EH (cell line): ENCODE results near the gene GPR18.
"Not testable (repeated sequence)": the region's sequence is repeated elsewhere in the genome, so short reads cannot be mapped to it uniquely, and the experiment has no call there.

Source experiments
- DNase-seq: peaks from one replicate; pipeline ENCODE4 v3.0.0-alpha.2; 2015; ENCODE audit warnings: low read depth

GPR18 gene

GRCh38 chr13:99266827-99267226 lies 8.6 kb upstream of the GPR18 start:
- no peak for DNase-seq

DNA sequence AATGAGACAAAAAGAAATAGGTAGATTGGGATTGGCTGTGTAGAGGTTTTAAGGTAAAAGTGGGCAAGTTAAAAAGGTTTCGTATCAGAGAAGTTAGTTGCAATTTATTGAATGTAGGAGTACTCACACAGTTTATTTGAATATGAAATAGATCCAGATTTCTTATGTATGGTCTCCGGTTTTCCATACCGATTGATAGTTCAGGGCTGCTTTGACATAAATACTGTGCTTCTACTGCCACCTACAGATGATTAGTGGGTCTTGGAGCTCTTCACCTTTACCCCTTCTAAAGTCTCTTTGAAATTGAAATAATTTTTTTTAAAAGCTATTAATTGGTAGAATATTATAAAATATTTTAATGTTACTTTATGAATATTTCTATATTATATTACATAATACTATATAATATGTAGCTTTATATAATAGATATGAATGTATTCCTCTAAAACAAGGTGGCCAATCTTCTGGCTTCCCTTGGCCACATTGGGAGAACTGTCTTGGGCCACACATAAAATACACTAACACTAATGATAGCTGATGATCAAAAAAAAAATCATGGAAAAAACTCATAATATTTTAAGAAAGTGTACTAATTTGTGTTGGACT lies 7.7 kb upstream of the GPR18 start:
- peak; percentile 69 for DNase-seq

- DNase-seq: no peak
Observed at GRCh38 chr13:99265162-99265800, 7.1 kb upstream of the GPR18 start.

GRCh38 chr13:99264051-99264450 lies 5.9 kb upstream of the GPR18 start:
- DNase-seq: no peak

DNA sequence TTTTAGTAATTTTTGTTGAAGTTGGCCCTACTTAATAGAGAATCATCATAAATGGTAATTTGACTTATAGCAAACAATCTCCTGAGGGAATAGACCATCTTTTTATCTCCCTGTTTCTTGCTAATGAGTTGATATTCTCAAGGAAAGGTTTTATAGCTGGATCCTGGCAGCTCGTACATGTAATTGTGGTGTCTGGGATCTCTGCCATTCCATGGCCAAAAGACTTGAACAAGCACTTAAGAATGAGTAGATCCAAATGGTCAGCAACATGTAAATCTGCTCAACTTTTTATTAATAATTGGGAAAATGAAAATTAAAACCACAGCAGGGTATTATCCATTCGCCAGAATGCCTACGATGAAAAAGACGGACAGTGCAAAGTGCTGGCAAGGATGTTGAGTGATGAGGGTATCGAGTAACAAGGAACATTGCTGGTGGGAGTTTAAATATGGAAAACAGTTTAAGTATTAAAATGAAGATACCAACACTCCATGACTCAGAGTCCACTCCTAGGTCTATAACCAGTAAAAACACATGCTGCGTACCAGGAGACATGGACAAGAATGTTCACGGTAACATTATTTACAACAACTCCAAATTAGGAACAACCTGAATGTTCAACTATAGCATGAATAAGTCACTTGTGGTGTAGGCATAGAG lies 5.1 kb upstream of the GPR18 start:
- DNase-seq: no peak

- DNase-seq: no peak
Observed at GRCh38 chr13:99261059-99261458, 2.9 kb upstream of the GPR18 start.

- peak; percentile 35 for DNase-seq
Observed at GRCh38 chr13:99260216-99260615, 2.0 kb upstream of the GPR18 start.

GRCh38 chr13:99258946-99259345 lies 767 bp upstream of the GPR18 start:
- DNase-seq: no peak

DNA sequence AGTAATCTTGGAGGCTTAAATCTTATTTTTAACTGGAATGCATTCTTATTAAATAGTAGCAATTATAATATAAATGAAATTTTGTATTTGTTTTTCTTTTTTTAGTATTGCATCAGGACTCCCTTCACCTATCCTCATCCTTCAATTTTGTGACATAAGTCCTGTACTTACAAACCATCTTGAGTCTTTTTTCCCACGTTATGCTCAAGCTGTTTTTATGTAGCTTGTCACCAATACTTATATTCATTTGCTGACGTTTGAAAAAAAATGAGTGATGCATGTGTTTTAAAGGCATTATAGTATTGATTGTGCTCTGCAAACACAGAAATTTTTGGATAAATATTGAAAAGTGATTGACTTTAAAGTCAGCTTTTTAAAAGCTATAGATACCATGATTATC lies 888 bp downstream of the GPR18 start:
- no peak for DNase-seq

GRCh38 chr13:99256709-99257108 lies 1.5 kb downstream of the GPR18 start:
- DNase-seq: peak; percentile 72

DNA sequence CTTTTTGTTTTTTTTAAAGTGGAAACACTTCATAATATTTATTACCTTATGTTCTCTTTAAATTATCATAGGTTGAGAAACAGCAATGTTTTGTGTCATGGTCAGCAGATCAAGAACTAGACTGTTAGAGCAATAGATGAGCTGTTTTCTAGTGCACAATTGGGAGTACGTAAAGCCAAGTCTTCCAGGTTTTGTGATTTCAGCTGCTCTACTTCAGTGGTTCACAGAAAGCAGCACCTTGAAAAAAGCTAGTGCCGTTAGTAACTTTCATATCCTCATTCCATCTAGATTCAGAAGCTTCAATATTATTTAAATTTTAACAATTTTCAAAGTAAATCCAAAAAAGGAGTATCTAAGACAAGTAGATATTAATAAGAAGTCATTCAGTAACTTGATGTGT lies 1.9 kb downstream of the GPR18 start:
- DNase-seq: no peak

DNA sequence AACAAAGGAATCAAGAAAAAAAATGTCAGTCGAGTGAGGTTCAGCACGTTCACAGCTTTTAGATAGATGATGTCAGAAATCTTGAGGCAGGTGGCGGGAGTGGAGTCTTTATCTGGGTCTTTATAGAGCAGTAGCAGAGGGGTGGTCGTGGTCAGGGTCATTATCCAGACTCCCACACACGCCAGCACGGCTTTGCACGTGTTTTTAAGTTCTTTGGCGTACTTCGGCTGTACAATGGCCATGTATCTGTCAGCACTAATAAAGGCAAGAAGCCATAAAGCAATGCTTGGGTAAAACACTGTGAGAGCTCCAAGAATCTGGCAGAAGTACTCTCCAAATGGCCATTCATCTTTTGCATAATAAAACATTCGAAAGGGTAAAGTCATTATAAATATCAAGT lies 2.9 kb downstream of the GPR18 start:
- DNase-seq: no peak

- no peak for DNase-seq
Observed at GRCh38 chr13:99254830-99255229, 3.3 kb downstream of the GPR18 start.

DNA sequence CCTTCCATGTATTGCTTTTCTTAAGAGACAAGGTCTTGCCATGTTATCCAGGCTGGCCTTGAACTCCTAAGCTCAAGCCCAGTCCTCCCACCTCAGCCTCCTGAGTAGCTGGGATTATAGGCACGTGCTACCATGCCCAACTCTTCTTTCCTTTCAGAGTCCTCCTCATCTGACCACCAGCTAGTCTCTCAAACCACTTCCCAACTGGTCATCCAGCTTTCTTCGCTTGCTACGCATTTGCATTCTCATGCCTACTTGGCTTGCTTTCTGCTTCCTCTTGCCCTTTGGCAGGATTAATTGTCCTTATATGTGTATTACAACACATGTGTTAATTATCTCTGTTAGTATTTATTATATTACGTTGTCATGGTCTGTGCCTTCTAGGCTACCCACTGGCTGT lies 6.3 kb downstream of the GPR18 start:
- DNase-seq: no peak

- DNase-seq: peak; percentile 47
Observed at GRCh38 chr13:99250982-99251825, 7.0 kb downstream of the GPR18 start.

DNA sequence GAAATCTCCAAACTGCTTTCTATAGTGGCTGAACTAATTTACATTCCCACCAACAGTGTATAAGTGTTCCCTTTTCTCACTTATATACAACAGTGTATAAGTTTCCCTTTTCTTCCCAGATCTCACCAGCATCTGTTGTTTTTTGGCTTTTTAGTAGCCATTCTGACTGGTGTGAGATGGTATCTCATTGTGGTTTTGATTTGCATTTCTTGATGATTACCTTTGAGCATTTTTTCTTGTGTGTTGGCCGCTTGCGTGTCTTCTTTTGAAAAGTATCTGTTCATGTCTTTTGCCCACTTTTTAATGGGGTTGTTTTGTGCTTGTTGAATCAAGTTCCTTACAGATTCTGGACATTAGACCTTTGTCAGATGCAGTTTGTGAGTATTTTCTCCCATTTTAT lies 8.6 kb downstream of the GPR18 start:
- not testable (repeated sequence) for DNase-seq

DNA sequence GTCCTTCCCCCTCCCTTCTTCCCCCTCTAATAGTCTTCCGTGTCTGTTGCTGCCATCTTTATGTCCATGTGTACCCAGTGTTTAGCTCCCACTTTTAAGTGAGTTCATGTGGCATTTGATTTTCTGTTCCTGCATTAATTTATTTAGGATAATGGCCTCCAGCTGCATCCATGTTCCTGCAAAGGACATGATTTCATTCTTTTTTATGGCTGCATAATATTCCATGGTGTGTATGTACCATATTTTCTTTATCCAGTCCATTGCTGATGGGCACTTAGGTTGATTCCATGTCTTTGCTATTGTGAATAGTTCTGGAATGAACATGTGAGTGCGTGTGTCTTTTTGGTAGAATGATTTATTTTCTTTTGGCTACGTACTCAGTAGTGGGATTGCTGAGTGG lies 9.0 kb downstream of the GPR18 start:
- not testable (repeated sequence) for DNase-seq

GRCh38 chr13:99246100-99246499 lies 12.1 kb downstream of the GPR18 start:
- DNase-seq: no peak

DNA sequence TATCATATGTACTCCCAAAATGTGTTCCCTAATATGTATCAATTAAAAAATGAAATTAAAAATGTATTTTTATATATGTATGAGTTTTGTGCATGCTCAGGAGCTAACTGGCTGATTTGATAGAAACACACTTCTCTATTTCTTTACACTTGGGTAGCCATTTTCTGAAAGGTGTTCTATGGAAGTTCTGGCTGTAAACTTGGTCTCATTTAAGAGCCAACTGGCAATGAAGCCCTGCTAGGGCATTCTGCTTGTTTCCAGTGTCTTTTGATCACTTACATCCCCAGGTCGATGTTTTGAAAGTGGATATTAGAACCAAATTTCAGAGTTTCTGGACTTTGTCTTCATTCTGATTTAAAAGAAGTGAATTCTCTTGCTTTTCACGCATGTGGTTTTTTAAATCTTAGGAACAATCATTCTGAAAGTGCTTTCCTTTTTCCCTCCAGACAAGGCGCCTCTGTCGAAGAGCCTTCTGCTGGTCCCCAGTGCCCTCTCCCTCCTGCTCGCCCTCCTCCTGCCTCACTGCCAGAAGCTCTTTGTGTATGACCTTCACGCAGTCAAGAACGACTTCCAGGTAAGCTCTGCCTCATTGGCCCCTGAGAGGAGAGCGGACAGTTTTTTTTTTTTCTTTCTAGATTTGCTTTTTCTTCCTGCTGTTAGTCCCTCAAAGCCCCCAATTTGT lies 20.1 kb downstream of the GPR18 start:
- no peak for DNase-seq

GRCh38 chr13:99231721-99232120 lies 26.5 kb downstream of the GPR18 start:
- DNase-seq: no peak

- no peak for DNase-seq
Observed at GRCh38 chr13:99230991-99231390, 27.2 kb downstream of the GPR18 start.

DNA sequence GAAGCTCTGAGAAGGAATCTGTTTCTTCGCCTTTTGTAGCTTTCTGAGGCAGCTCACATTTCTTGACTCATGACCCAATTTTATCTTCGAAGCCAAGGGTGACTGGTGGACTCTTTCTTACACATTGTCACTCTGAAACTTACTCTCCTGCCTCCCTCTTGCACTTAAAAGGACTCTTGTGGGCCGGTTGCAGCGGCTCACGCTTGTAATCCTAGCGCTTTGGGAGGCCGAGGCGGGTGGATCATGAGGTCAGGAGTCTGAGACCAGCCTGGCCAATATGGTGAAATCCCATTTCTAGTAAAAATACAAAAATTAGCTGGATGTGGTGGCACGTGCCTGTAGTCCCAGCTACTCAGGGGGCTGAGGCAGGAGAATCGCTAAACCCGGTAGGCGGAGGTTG lies 27.6 kb downstream of the GPR18 start:
- DNase-seq: not testable (repeated sequence)
